ENCODE results near the gene PUS7L.
A peak's percentile ranks its signal among the peaks of the same experiment; 100 is the strongest.
"Not testable (repeated sequence)": the region's sequence is repeated elsewhere in the genome, so short reads cannot be mapped to it uniquely, and the experiment has no call there.

PUS7L gene, protein sequence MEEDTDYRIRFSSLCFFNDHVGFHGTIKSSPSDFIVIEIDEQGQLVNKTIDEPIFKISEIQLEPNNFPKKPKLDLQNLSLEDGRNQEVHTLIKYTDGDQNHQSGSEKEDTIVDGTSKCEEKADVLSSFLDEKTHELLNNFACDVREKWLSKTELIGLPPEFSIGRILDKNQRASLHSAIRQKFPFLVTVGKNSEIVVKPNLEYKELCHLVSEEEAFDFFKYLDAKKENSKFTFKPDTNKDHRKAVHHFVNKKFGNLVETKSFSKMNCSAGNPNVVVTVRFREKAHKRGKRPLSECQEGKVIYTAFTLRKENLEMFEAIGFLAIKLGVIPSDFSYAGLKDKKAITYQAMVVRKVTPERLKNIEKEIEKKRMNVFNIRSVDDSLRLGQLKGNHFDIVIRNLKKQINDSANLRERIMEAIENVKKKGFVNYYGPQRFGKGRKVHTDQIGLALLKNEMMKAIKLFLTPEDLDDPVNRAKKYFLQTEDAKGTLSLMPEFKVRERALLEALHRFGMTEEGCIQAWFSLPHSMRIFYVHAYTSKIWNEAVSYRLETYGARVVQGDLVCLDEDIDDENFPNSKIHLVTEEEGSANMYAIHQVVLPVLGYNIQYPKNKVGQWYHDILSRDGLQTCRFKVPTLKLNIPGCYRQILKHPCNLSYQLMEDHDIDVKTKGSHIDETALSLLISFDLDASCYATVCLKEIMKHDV

DNA sequence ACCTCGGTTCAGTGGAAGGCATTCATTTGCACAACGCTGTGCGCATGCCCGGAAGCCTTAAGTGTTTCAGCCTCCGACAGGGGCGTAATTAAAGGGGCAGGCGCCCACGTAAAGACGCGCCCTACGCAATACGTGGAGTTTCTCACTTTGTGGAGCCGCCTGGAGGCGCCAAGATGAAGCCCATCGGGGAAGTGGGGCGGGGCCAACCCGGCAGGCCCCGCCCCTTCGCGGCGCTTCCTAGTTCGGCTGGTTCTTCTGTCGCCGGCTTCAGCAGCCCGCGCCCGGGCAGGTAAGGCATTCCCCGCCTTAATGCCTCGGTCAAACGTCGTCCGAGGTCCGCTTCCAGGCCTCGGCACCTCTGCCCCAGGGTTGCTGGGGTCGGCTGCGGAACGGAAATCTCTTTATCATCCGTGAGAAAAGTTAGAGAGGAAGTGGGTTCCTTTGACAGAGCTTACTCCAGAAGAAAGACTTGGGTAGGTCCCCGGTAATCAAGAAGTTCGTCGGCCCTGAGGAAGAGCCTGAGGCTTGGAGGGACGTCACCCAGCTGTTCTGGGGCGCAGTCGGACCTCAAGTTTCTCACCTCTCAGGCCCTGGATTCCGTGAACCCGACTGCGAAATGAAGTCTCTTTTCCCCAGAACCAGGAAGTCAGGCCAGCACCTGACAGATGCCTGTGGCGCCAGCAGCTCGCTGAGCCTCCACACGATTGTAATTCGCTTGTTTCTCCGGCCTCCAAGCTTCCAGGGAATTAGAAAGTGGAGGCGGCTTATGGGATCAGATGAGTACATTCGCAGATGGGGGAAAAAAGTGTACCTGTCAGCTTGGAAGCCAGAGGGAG is at the start of gene PUS7L, which contains the start of gene IRAK4:
TSS of gene PUS7L (minus strand) at position 63 of the 836 bp plus-strand sequence. CDS start 3,545 bp downstream, outside the sequence.
TSS of gene IRAK4 (plus strand) at position 224 of the 836 bp plus-strand sequence. CDS start 9,161 bp downstream, outside the sequence.
- peak; percentile 97 for DNase-seq

DNA sequence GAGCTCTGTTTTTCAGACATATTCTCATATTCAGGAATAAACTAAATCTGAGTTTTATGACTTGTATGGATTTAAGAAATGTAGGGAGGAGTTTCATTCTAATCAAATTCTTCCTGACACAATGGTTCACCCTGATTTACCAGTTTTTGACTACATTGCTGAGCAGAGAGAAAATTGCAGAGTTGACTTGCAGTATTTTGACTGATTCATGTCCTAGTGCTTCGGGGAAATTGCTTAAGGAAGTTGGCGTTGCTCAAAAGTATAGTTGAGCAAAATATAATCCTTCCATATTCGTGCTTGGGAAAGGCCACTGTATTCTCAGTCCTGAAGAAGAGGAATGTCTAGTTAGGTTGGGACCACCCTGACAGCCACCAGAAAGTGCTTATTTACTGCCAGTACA is 48.8 kb upstream of the PUS7L start:
- DNase-seq, result no peak

DNA sequence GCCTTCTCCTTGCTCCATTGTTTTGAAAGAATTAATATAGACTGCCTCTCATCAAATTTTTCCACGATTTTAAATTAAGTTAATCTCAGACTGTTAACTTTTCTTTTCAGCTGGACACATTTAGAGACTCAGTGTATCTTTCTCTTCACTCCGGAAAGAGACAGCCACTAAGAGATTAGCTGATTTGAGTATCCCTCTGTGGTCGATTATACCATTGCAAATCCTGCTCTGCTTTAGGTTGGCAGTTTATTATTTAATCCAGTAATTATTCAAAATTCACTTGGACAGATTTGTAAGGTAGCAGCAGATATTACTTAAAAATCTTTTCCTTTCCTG is 48.1 kb upstream of the PUS7L start:
- no peak for DNase-seq

DNA sequence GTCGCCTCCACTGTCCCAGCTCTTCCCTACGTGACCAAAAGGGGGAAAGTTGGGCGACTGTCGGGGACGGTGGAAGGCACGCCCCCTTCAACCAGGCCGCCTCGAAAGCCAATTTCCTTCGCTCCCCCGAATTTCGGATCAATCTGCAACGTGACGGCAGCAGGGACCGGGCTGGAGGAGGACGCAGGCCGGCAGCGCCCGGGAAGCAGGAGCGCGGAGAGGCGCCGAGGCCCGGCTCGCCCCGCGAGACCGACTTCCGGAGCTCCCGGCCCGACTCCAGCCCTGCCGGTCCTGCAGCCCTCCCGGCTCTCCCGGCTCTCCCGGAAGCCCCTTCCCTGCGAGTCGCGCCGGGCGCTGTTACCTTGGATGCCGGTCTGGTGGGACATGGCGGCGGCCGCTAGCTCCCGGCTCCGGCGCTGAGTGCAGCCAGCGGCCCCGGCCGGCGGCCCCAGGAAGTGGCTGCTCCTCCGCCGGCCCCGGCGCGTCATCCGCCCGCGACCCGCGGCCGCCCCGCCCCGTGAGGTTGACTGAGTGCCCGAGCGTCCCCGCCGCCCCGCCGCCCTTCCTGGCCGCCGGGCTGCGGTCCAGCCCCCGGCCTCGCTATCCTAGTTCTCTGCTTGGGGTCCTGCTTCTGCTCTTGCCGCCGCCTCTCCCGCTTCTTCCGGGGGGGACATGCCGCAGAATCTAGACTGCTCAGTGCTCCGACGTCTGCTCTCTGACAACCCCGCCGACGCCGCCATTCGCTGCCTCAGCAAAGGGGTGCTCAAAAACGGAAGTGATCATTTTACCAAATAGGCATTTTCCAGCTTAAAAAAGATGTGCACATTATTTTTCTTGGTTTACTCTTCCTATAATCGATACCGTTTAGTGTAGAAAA is 47.5 kb upstream of the PUS7L start, which contains the start of gene TWF1:
TSS of gene TWF1 (minus strand) at position 458 of the 877 bp plus-strand sequence. CDS start at position 386, 72 bp downstream.
- peak; percentile 79 to 86 for DNase-seq

DNA sequence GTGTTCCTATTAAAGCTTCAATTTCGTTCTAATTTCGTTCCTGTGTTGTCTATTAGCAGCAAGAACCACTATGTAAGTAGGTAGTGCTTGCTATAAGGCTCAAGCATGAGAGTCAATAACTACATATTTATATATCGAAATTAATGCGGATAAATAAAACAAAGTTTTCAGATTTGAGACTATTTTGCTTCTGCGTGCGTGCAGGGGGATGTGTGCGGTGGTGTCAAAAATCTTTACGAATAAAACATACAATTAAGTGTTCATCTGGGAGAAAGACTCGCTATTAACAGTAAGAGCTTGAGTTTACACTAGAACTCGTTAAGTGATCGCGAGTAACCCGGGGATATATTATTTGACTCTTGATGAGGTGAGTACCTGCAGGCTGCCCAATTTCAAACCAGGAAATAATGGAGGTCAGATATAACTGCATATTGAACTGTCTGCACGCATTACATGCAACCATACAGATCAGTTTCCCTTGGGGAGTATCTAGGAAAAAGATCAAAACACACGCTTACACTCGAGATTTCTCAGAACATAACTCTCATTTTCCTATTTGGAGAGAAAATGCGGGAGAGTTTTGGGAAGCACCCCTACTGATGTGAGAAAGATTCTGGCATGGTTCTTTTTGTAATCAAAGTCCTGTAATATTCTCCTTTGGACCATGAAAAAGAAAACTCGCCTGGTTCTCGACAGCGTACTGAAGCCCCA is 46.7 kb upstream of the PUS7L start:
- peak in 1 of 2 donors; percentile 24 for DNase-seq

DNA sequence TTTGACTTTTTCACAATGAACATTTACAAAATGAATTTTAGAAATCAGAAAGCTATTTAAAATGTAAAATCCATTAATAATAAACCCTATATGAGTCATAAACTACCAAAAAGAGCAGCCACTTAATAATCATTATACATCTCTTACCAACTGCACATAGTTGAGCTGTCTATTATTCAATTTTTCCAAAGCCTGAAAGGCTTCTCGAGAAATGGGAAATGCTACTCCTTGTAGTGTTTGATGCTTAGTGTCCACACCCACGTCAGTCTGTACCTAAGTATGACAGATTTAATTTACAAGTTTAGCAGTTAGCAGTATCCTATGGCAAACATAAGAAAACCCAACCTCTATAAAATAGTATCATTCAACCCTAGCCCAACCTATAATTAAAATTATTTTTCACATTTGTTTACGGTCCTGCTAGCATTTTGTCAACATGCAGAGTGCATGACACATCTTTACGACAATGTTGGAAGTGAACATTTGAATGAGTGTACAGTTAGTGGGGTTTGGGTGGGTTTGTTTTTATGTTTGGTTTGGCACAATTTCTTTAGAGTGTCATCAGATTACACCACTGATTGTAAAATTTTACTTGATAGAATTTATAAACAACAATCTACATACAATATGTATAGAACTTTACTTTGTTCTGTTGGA is 39.1 kb upstream of the PUS7L start:
- no peak for DNase-seq

DNA sequence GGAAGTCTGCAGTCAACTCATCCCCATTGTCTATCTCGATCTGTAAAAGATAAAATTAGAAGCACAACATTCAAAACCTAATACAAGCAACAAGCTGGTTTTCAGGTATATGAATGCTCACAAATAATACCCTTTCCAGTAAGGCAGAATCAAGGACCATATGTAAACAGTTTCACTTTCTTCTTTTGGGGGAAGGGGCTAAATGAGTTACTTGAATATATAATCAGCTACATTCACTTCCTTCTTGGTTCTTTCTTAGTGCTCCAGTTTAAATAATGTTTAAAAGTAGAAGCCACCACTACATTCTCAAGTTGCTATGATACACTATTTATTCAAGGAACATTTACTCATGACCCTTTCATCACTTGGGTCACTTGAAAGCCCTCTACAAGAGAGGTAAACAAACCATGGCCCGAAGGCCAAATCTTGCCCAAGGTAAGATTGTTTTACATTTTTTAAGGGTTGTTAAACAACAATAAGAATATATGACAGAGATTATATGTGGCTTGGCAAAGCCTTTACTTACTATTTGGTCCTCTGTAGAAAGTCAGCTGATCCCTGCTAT is 37.2 kb upstream of the PUS7L start:
- DNase-seq, result no peak

DNA sequence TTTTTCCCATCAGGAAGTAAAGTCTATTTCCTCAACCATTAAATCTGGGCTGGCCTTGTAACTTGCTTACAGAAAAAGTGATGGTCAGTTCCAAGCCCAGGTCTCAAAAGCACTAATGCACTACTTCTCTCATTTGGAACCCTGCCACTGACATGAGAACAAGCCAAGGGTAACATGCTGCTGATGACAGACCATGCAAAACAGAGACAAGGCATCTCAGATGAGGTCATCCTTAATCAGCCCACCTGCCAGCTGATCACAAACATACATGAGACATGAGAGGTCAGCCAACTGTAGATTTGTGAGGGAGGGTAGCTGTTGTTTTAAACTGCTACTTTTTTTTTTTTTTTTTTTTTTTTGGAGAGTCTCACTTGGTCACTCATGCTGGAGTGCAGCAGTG is 31.4 kb upstream of the PUS7L start:
- no peak for DNase-seq

DNA sequence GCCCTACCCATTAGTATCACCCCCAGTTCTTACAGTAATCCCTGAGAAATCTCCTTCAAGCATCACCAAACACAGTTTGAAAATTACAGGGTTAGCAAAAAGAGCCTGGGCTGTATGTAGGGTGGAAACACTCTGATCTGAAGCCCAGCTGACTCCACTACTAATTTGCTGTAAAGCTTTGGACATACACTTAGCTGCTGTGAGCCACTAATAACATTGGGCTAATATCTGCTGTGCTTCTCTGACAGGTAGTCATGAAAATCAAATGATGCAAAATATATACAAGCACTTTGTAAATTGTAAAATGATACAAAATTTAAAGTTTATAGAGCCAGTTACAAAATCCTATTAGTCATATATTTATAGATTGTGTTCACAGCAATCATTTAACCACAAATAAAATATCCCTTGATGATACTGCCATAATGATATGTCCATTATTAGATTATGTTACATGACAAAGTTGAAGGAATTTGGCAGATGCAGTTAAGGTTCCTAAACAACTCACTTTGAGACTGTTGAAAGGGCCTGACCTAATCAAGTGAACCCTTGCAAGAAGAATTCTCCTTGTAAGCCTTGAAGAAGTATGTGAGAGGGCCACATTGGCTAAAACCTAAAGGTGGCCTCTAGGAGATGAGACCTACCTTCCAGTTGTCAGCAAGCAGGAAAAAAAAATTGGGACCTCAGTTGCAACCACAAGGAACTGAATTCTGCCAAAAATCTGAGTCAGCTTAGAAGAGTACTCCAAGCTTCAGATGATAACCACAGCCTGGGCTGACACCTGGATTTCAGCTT is 28.5 kb upstream of the PUS7L start:
- no peak for DNase-seq

DNA sequence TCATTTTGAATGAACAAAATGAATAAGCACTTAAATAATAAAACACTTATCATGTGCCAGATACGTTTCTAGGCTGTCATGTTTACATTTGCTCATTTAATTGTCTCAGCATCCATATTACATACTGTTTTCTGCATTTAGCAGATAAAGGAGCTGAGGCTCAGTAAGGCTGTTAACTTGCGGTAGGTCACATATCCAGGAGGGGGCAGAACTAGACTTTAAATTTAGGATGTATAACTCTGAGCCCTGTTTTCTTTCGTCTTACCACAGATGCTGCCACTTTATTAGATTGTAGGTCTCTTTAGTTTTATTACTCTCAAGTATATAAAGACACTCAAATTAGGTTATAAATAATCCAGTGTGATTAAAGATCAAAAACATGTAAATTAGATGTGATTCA is 17.9 kb upstream of the PUS7L start:
- peak in 1 of 2 donors; percentile 54 for DNase-seq

DNA sequence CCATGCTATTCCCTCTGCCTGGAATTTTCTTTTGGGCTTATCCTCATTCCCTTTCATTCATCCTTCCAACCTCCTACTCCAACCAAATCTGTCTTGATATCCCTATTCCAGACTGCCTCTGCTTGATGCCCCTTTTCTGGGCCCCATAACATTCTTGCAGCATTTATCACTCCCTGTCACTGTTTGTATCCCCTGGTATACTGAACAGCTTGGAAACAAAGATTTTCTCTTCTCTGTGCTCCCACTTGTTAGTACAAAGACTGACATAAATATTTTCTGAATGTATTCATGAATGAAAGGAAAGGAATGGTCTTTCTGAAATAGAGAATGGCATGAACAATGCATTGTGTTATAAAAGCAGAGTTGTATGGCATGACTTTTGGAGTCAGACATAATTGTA is 7.7 kb upstream of the PUS7L start:
- no peak for DNase-seq

DNA sequence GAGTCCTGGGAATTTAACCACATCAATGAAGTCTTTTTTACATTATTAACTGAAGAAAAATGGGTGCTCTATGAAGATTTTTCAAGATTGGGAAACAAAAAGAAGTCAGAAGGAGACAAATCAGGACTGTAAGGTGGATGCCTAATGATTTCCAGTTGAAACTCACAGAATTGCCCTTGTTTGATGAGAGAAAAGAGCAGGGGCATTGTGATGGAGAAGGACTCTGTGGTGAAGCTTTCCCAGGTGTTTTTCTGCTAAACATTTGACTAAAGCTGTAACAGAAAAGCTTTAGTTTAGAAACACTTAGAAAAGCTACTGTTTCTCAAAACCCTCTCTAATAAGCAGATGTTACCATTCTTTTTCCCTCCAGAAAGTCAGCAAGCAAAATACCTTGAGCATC is 5.9 kb upstream of the PUS7L start:
- no peak for DNase-seq

DNA sequence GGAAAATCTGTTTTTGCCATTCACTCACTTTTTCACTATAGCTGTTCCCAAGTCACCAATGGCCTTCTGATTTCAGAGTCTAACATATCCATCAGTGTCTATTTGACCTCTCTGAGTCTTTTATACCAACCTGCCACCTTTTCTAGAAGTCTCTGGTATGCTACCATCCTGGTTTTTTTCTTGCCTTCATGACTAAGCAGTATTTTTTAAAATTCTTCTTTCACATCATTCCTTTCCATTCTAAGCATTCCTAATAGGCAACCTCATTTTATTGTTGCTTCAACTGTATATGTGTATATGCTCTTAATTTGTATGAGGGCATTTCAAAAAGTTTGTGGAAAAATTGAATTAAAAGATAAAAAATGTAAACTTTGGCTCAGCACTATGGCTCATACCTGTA is 5.2 kb upstream of the PUS7L start:
- no peak for DNase-seq

DNA sequence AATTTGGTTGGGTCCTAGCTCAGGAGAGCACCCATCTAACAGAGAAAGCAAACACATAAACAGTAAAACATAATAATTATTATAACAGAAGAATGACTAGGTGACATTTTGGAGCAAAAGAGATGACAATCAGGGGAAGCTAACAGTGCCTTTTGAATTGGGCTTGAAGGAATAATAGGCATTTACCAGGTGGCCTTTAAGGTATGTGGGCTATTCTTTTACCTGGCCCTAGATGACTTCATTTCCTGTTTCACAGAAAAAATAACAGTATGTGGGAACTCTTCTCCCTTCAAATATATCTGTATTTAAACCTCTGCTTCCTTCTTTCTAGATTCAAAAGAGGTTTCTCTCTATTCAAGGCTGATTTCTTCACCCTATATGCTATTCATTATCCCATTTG is 4.0 kb upstream of the PUS7L start:
- peak in 1 of 2 donors; percentile 14 for DNase-seq

DNA sequence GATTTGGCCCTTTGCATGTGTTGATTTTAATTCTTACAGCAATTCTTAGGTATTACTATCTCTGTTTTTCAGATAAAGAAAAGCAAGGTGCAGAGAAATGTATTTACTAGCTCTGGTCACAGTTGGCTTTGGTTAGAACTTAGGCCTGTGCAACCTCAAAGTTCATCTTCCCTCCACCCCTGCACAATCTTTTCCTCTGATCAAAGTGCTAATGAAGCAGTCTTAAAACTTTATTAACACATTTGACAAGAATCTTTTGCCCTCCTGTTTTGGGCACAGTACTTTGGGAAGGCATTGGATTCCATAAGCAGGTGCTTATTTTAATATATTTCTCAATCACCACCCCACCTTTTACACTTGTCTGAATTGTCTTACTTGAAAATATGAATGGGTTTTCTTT is 2.9 kb upstream of the PUS7L start:
- peak in 1 of 2 donors; percentile 18 for DNase-seq

DNA sequence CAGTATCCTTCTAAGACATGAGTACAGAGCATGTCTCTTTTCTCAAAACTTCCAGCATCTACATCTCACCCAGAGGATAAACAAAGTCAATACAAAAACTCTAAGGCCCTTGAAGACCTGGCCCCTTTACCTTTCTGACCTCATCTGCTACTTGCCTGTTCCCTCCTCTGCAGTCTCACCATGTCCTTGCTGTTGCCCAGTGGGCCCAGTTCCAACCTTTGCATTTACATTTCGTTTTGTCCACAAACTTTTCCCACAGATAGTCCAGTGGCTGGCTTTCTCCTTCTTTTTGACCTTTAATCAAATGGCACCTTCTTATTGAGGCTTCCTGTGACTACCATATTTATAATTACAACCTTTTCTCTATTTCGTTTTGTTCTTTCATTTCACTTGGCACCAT is 1.8 kb upstream of the PUS7L start:
- peak in 1 of 2 donors; percentile 2 for DNase-seq

DNA sequence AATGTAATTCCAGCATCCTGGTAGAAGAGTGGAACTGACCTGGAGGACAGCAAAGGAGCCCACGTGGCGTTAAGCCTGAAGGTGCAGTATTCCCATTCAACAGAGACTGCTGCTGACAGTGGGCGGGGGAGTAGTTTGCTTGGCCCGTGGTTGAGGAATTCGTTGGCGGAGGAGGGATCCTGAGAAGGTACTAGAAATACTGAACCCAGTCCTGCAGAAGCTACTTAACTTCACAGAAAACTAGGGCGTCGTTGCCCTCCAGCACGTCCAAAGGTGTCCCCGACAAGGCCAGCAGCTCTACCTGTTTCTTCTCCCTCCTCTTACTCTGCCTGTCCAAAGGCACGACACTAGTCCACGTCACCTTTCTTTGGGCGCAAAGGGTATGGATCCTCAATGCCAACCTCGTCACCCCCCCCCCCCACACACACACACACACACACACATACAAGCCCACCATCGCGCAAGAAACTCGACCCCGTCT is 303 bp downstream of the PUS7L start:
- no peak for DNase-seq

DNA sequence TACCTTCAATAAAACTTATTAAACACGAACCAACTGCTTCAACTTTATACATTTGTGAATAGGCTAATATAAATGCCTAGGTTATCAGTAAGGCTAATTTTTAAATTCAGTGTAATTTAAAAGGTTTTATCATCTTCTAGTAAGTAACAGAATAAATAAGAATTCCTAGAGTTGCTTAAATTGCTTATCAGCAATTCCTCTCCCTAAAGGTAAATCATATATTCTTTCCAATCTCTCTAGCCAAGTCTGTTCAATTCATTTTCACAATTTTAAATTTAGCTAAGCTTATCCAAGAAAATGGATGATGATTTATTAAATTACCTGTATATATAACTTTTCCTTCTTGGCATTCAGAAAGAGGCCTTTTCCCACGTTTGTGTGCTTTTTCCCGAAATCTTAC is 4.6 kb downstream of the PUS7L start:
- DNase-seq, result no peak

DNA sequence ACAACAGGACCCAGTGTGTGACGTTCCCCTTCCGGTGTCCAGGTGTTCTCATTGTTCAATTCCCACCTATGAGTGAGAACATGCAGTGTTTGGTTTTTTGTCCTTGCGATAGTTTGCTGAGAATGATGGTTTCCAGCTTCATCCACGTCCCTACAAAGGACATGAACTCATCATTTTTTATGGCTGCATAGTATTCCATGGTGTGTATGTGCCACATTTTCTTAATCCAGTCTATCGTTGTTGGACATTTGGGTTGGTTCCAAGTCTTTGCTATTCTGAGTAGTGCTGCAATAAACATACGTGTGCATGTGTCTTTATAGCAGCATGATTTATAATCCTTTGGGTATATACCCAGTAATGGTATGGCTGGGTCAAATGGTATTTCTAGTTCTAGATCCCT is 7.2 kb downstream of the PUS7L start:
- not testable (repeated sequence) for DNase-seq

DNA sequence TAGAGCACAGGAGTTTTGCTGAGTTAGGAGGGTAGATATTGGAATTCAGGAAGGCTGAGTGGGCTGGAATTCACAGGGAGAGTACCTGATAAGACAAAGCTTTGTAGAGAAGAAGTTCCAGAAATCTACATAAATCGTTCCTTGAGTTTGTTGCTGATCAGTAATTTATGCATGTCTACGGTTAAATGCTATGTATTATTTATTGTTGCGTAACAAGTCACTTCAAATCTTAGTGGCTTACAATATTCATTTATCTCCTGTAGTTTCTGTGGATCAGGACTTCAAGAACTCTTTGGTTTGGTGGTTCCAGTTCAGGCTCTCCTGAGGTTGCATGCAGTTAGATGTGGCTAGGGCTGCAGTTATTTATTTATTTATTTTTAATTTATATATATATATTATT is 7.8 kb downstream of the PUS7L start:
- no peak for DNase-seq
